GM23338 (cell line): ENCODE measurements around the gene CASS4. TPM values are rescaled to one million over a fixed set of nuclear protein-coding genes. Genes with fewer than 3 reads are reported as not detected.

Experiments used
- ATAC-seq: fragments of 200-7000 bp; cut with Tn5 transposase; 3 replicates; pipeline ENCODE4 v1.9.1; 2020
- DNase-seq: peaks from one replicate; pipeline ENCODE4 v3.0.0-alpha.2; 2015; ENCODE audit warnings: low spot score
- H2AFZ ChIP-seq: fragments of 200-600 bp; sonication (generic); 2 replicates; pipeline ENCODE4 v1.8.0; 2016; ENCODE audit warnings: antibody characterized with exemption, mild to moderate bottlenecking, moderate library complexity
- H3F3A ChIP-seq: fragments of 200-600 bp; sonication (generic); replicated peaks from 2 replicates; pipeline ENCODE4 v1.8.0; 2017; ENCODE audit warnings: antibody characterized with exemption, mixed run types, low read depth
- H3K27ac ChIP-seq: fragments of 200-600 bp; sonication (generic); 2 replicates; pipeline ENCODE4 v1.6.1; 2016; ENCODE audit warnings: low read depth
- H3K27me3 ChIP-seq: fragments of 200-600 bp; sonication (generic); 2 replicates; pipeline ENCODE4 v1.8.0; 2016; ENCODE audit warnings: mild to moderate bottlenecking, mixed run types, moderate library complexity; ENCODE audit not compliant: insufficient read depth
- H3K36me3 ChIP-seq: fragments of 200-600 bp; sonication (generic); 2 replicates; pipeline ENCODE4 v1.8.0; 2016; ENCODE audit warnings: mild to moderate bottlenecking; ENCODE audit not compliant: insufficient read depth
- H3K4me1 ChIP-seq: fragments of 200-600 bp; sonication (generic); 2 replicates; pipeline ENCODE4 v1.8.0; 2016; ENCODE audit warnings: mild to moderate bottlenecking, moderate library complexity; ENCODE audit not compliant: insufficient read depth
- H3K4me2 ChIP-seq: fragments of 200-600 bp; sonication (generic); 2 replicates; pipeline ENCODE4 v1.7.1; 2017; ENCODE audit warnings: mixed run types
- H3K4me3 ChIP-seq: fragments of 200-600 bp; sonication (generic); 2 replicates; pipeline ENCODE4 v1.6.1; 2016; ENCODE audit warnings: mixed run types
- H3K79me2 ChIP-seq: fragments of 200-600 bp; sonication (generic); replicated peaks from 2 replicates; pipeline ENCODE4 v1.8.0; 2017; ENCODE audit warnings: mild to moderate bottlenecking; ENCODE audit not compliant: insufficient read depth
- H3K9me2 ChIP-seq: fragments of 200-600 bp; sonication (generic); 2 replicates; pipeline ENCODE4 v1.8.0; 2017; ENCODE audit not compliant: insufficient read depth
- H4K20me1 ChIP-seq: fragments of 200-600 bp; sonication (generic); replicated peaks from 2 replicates; pipeline ENCODE4 v1.8.0; 2017; ENCODE audit warnings: mild to moderate bottlenecking; ENCODE audit not compliant: insufficient read depth
- H3K27ac Mint-ChIP-seq: 2 replicates; pipeline ENCODE4 v1.8.0; 2020; ENCODE audit warnings: inconsistent platforms, mild to moderate bottlenecking, moderate library complexity, mixed read lengths
- H3K27me3 Mint-ChIP-seq: 3 replicates; pipeline ENCODE4 v1.8.0; 2022; ENCODE audit warnings: low read depth, mild to moderate bottlenecking, moderate library complexity, mixed read lengths, inconsistent platforms; ENCODE audit not compliant: insufficient read depth, poor library complexity
- H3K36me3 Mint-ChIP-seq: 3 replicates; pipeline ENCODE4 v1.8.0; 2021; ENCODE audit warnings: low read depth, mild to moderate bottlenecking, inconsistent platforms, moderate library complexity, mixed read lengths
- H3K4me1 Mint-ChIP-seq: 3 replicates; pipeline ENCODE4 v1.8.0; 2020; ENCODE audit warnings: mild to moderate bottlenecking, inconsistent platforms, mixed read lengths
- H3K4me3 Mint-ChIP-seq: 3 replicates; pipeline ENCODE4 v1.8.0; 2021; ENCODE audit warnings: moderate library complexity, mild to moderate bottlenecking, inconsistent platforms, mixed read lengths
- H3K9me3 Mint-ChIP-seq: 3 replicates; pipeline ENCODE4 v1.8.0; 2020; ENCODE audit warnings: moderate library complexity, mild to moderate bottlenecking, inconsistent platforms, mixed read lengths
- CREB1 ChIP-seq: fragments of 250-450 bp; sonication (Bioruptor Pico); IDR thresholded peaks from 2 replicates; pipeline ENCODE4 v1.5.0; 2020; ENCODE audit warnings: low read depth, mild to moderate bottlenecking, moderate library complexity
- EZH2 ChIP-seq: fragments of 200-600 bp; sonication (generic); IDR thresholded peaks from one replicate; pipeline ENCODE4 v1.8.0; 2017; ENCODE audit warnings: antibody characterized with exemption, mild to moderate bottlenecking, low read depth; ENCODE audit not compliant: unreplicated experiment
- EZH2phosphoT487 ChIP-seq: fragments of 200-600 bp; sonication (generic); IDR thresholded peaks from one replicate; pipeline ENCODE4 v1.8.1; 2018; ENCODE audit warnings: antibody characterized with exemption; ENCODE audit not compliant: unreplicated experiment
- JUNB ChIP-seq: IDR thresholded peaks from one replicate; pipeline ENCODE4 v1.6.1; 2016; ENCODE audit warnings: antibody characterized with exemption; ENCODE audit not compliant: unreplicated experiment
- NANOG ChIP-seq: IDR thresholded peaks from 2 replicates; pipeline ENCODE4 v1.6.1; 2016; ENCODE audit warnings: antibody characterized with exemption, borderline replicate concordance
- POLR2AphosphoS5 ChIP-seq: IDR thresholded peaks from 2 replicates; pipeline ENCODE4 v1.6.1; 2016; ENCODE audit warnings: antibody characterized with exemption, low read depth
- STAT1 ChIP-seq: IDR thresholded peaks from one replicate; pipeline ENCODE4 v1.6.1; 2016; ENCODE audit warnings: antibody characterized with exemption; ENCODE audit not compliant: unreplicated experiment
- ZNF114 ChIP-seq: fragments of 250-450 bp; sonication (Bioruptor Pico); IDR thresholded peaks from 2 replicates; pipeline ENCODE4 v1.5.0; 2020; ENCODE audit warnings: mild to moderate bottlenecking, moderate library complexity
- ZNF331 ChIP-seq: fragments of 250-450 bp; sonication (Bioruptor Pico); IDR thresholded peaks from 2 replicates; pipeline ENCODE4 v1.5.0; 2020; ENCODE audit warnings: low read depth, mild to moderate bottlenecking, moderate library complexity
- polyA plus RNA-seq: library from polyadenylated mRNA; unstranded; fragments of >200 nt; fragmentation: Nextera tagmentation; extraction: Ambion mirVana; gene quantifications from 2 replicates; pipeline ENCODE4 v1.2.1, GENCODE V29; 2016
- total RNA-seq: library from RNA; depleted of rRNA; stranded (reverse); fragments of >200 nt; shearing (Covaris generic); gene quantifications from 2 replicates; pipeline ENCODE4 v1.2.3, GENCODE V29; 2014
- TF ChIP-seq, protein P1 (sequence below), 2 experiments: fragments of 200-600 bp in 1 of 2; sonication (generic) in 1 of 2; conservative IDR thresholded peaks; 2 replicates each; pipeline versions ENCODE4 v1.5.1 to v1.6.1; 2016 to 2017; ENCODE audit warnings: antibody characterized with exemption in 2 of 2, low read depth in 2 of 2, mild to moderate bottlenecking in 2 of 2, moderate library complexity in 1 of 2
- TF ChIP-seq, protein P2 (sequence below): fragments of 250-450 bp; sonication (Bioruptor Pico); IDR thresholded peaks from 2 replicates; pipeline ENCODE4 v1.5.0; 2020; ENCODE audit warnings: mild to moderate bottlenecking, moderate library complexity
- TF ChIP-seq, protein P3 (sequence below): IDR thresholded peaks from 2 replicates; pipeline ENCODE4 v1.6.1; 2016; ENCODE audit warnings: antibody characterized with exemption
- TF ChIP-seq, protein P4 (sequence below): IDR thresholded peaks from one replicate; pipeline ENCODE4 v1.6.1; 2018; ENCODE audit warnings: antibody characterized with exemption; ENCODE audit not compliant: unreplicated experiment

CASS4 gene
- total and polyA plus RNA-seq, 2 experiments from 2014 or later, result not detected

DNA sequence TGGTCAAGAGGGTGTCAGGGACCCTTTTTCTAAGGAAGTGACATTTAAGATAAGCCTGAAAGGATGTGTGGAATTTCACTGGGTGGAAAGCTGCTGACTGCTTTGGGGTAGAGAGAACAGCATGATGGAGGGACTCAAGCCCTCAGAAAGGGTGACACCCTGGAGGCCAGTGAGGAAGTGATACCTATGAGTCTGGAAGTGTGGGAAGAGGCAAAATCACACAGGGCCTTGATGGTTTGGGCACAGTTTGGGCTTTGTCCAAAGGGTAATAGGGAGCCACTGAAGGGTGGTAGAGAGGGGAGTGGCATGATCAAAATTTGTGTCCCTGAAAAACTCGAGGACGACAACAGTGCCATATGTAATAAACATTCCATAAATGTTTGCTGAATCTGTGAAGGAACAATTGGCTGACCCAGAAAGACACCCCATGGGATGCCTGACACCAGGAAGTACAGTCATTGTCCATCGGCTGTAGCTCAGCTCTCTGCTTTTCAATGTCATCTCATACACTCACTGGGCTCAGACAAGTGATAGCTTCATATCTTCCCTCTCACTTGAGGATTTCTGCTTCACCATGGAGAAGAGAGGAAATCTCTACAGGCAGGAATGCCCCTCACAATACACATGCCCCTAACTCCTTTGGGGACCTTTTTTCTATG, 21.3 kb downstream of the CASS4 start:
- Histone ChIP-seq H3K9me2 (no peaks in the 10 kb centered on the region), H3F3A (no peaks in the 10 kb centered on the region), H3K4me2 (no peak overlapping the region), H2AFZ (no peak overlapping the region), H3K27ac (no peak overlapping the region), H4K20me1 (no peaks in the 10 kb centered on the region), H3K27me3 (no peaks in the 10 kb centered on the region), H3K4me1 (no peaks in the 10 kb centered on the region), H3K36me3 (no peaks in the 10 kb centered on the region), H3K79me2 (no peaks in the 10 kb centered on the region), H3K4me3 (no peak overlapping the region)
- H3K36me3 Mint-ChIP-seq, result no peaks in the 10 kb centered on the region; the same call in 2 of the 3 replicates
- no peak overlapping the region for H3K27ac Mint-ChIP-seq
- no peak for DNase-seq
- no peak for ATAC-seq
- no peaks in the 10 kb centered on the region; the same call in 2 of the 3 replicates for H3K9me3 Mint-ChIP-seq
- H3K27me3 Mint-ChIP-seq, result peaks cover 10% of the 10 kb centered on the region
- TF ChIP-seq, protein P1, sequence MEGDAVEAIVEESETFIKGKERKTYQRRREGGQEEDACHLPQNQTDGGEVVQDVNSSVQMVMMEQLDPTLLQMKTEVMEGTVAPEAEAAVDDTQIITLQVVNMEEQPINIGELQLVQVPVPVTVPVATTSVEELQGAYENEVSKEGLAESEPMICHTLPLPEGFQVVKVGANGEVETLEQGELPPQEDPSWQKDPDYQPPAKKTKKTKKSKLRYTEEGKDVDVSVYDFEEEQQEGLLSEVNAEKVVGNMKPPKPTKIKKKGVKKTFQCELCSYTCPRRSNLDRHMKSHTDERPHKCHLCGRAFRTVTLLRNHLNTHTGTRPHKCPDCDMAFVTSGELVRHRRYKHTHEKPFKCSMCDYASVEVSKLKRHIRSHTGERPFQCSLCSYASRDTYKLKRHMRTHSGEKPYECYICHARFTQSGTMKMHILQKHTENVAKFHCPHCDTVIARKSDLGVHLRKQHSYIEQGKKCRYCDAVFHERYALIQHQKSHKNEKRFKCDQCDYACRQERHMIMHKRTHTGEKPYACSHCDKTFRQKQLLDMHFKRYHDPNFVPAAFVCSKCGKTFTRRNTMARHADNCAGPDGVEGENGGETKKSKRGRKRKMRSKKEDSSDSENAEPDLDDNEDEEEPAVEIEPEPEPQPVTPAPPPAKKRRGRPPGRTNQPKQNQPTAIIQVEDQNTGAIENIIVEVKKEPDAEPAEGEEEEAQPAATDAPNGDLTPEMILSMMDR (conservative IDR thresholded peaks at IDR 0.05; ENCODE audit: low read depth in 2 of 2), result no peak
- TF ChIP-seq STAT1 (no peak), NANOG (no peak), ZNF114 (no peak), POLR2AphosphoS5 (no peak), EZH2phosphoT487 (no peak), ZNF331 (CRISPR knock-in tag) (no peak), JUNB (no peak), EZH2 (no peak), CREB1 (no peak)
- TF ChIP-seq, protein P2, sequence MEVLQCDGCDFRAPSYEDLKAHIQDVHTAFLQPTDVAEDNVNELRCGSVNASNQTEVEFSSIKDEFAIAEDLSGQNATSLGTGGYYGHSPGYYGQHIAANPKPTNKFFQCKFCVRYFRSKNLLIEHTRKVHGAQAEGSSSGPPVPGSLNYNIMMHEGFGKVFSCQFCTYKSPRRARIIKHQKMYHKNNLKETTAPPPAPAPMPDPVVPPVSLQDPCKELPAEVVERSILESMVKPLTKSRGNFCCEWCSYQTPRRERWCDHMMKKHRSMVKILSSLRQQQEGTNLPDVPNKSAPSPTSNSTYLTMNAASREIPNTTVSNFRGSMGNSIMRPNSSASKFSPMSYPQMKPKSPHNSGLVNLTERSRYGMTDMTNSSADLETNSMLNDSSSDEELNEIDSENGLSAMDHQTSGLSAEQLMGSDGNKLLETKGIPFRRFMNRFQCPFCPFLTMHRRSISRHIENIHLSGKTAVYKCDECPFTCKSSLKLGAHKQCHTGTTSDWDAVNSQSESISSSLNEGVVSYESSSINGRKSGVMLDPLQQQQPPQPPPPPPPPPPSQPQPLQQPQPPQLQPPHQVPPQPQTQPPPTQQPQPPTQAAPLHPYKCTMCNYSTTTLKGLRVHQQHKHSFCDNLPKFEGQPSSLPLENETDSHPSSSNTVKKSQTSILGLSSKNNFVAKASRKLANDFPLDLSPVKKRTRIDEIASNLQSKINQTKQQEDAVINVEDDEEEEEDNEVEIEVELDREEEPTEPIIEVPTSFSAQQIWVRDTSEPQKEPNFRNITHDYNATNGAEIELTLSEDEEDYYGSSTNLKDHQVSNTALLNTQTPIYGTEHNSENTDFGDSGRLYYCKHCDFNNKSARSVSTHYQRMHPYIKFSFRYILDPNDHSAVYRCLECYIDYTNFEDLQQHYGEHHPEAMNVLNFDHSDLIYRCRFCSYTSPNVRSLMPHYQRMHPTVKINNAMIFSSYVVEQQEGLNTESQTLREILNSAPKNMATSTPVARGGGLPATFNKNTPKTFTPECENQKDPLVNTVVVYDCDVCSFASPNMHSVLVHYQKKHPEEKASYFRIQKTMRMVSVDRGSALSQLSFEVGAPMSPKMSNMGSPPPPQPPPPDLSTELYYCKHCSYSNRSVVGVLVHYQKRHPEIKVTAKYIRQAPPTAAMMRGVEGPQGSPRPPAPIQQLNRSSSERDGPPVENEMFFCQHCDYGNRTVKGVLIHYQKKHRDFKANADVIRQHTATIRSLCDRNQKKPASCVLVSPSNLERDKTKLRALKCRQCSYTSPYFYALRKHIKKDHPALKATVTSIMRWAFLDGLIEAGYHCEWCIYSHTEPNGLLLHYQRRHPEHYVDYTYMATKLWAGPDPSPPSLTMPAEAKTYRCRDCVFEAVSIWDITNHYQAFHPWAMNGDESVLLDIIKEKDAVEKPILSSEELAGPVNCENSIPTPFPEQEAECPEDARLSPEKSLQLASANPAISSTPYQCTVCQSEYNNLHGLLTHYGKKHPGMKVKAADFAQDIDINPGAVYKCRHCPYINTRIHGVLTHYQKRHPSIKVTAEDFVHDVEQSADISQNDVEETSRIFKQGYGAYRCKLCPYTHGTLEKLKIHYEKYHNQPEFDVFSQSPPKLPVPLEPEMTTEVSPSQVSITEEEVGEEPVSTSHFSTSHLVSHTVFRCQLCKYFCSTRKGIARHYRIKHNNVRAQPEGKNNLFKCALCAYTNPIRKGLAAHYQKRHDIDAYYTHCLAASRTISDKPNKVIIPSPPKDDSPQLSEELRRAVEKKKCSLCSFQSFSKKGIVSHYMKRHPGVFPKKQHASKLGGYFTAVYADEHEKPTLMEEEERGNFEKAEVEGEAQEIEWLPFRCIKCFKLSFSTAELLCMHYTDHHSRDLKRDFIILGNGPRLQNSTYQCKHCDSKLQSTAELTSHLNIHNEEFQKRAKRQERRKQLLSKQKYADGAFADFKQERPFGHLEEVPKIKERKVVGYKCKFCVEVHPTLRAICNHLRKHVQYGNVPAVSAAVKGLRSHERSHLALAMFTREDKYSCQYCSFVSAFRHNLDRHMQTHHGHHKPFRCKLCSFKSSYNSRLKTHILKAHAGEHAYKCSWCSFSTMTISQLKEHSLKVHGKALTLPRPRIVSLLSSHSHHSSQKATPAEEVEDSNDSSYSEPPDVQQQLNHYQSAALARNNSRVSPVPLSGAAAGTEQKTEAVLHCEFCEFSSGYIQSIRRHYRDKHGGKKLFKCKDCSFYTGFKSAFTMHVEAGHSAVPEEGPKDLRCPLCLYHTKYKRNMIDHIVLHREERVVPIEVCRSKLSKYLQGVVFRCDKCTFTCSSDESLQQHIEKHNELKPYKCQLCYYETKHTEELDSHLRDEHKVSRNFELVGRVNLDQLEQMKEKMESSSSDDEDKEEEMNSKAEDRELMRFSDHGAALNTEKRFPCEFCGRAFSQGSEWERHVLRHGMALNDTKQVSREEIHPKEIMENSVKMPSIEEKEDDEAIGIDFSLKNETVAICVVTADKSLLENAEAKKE (CRISPR knock-in tag), result no peak
- TF ChIP-seq, protein P3, sequence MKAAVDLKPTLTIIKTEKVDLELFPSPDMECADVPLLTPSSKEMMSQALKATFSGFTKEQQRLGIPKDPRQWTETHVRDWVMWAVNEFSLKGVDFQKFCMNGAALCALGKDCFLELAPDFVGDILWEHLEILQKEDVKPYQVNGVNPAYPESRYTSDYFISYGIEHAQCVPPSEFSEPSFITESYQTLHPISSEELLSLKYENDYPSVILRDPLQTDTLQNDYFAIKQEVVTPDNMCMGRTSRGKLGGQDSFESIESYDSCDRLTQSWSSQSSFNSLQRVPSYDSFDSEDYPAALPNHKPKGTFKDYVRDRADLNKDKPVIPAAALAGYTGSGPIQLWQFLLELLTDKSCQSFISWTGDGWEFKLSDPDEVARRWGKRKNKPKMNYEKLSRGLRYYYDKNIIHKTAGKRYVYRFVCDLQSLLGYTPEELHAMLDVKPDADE, result no peak
- TF ChIP-seq, protein P4, sequence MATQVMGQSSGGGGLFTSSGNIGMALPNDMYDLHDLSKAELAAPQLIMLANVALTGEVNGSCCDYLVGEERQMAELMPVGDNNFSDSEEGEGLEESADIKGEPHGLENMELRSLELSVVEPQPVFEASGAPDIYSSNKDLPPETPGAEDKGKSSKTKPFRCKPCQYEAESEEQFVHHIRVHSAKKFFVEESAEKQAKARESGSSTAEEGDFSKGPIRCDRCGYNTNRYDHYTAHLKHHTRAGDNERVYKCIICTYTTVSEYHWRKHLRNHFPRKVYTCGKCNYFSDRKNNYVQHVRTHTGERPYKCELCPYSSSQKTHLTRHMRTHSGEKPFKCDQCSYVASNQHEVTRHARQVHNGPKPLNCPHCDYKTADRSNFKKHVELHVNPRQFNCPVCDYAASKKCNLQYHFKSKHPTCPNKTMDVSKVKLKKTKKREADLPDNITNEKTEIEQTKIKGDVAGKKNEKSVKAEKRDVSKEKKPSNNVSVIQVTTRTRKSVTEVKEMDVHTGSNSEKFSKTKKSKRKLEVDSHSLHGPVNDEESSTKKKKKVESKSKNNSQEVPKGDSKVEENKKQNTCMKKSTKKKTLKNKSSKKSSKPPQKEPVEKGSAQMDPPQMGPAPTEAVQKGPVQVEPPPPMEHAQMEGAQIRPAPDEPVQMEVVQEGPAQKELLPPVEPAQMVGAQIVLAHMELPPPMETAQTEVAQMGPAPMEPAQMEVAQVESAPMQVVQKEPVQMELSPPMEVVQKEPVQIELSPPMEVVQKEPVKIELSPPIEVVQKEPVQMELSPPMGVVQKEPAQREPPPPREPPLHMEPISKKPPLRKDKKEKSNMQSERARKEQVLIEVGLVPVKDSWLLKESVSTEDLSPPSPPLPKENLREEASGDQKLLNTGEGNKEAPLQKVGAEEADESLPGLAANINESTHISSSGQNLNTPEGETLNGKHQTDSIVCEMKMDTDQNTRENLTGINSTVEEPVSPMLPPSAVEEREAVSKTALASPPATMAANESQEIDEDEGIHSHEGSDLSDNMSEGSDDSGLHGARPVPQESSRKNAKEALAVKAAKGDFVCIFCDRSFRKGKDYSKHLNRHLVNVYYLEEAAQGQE, result no peak
- no peak overlapping the region for H3K4me3 Mint-ChIP-seq
- H3K4me1 Mint-ChIP-seq, result no peaks in the 10 kb centered on the region; the same call in 2 of the 3 replicates
